Testis (tissue), 3 donors: ENCODE measurements around the gene HES1. TPM values are rescaled to one million over a fixed set of nuclear protein-coding genes. Genes with fewer than 3 reads are reported as not detected.

ENCODE experiments used
- DNase-seq: peaks from one replicate; pipeline ENCODE4 v3.0.0-alpha.2; 2019
- H3K27ac ChIP-seq, 2 donors: fragments of 200-600 bp; sonication (generic); one replicate each; pipeline ENCODE4 v1.5.1; 2019
- H3K27me3 ChIP-seq: fragments of 200-600 bp; sonication (generic); one replicate; pipeline ENCODE4 v1.5.1; 2019
- H3K36me3 ChIP-seq: fragments of 200-600 bp; sonication (generic); one replicate; pipeline ENCODE4 v1.5.1; 2017; ENCODE audit warnings: low read depth; ENCODE audit errors: missing control alignments
- H3K4me1 ChIP-seq: fragments of 200-600 bp; sonication (generic); one replicate; pipeline ENCODE4 v1.5.1; 2019
- H3K4me3 ChIP-seq, 2 donors: fragments of 200-600 bp; sonication (generic); one replicate each; pipeline ENCODE4 v1.5.1; 2017 to 2019
- H3K9me3 ChIP-seq: fragments of 200-600 bp; sonication (generic); one replicate; pipeline ENCODE4 v1.5.1; 2017
- POLR2A ChIP-seq: fragments of 450-650 bp; IDR thresholded peaks from one replicate; pipeline ENCODE4 v1.6.1; 2017; ENCODE audit warnings: antibody characterized with exemption, mild to moderate bottlenecking, moderate library complexity
- WGBS, 2 donors: methylation state at CpG; one replicate each; pipeline ENCODE4 v1.1.5; 2018; 5-methylcytosine and 5-hydroxymethylcytosine counted together
- intact Hi-C: fragments of 100-400 bp; cut with DNase I; formaldehyde crosslinking; loops from one replicate; pipeline ENCODE4 v1.15.1; 2023; ENCODE audit warnings: low total_unique reads
- polyA plus RNA-seq: library from polyadenylated mRNA; stranded (reverse); fragments of 350-450 nt; fragmentation: Illumina TruSeq; extraction: RNeasy Lipid Tissue Mini Kit (QIAGEN cat#74804); gene quantifications from one replicate; pipeline ENCODE4 v1.2.3, GENCODE V29; 2014; ENCODE audit warnings: low read depth, low replicate concordance; ENCODE audit not compliant: insufficient read depth
- total RNA-seq, 2 donors: library from RNA; depleted of rRNA; stranded (reverse); fragments of >200 nt; gene quantifications; one replicate each; pipeline ENCODE4 v1.2.3, GENCODE V29; 2016
- TF ChIP-seq, protein P1 (sequence below), 3 experiments: fragments of 450-650 bp in 2 of 3; fragments of 200-600 bp in 1 of 3; sonication (generic) in 1 of 3; IDR thresholded peaks; one replicate each; pipeline ENCODE4 v1.5.1; 2016 to 2019; ENCODE audit warnings: antibody characterized with exemption in 3 of 3, mild to moderate bottlenecking in 2 of 3, moderate library complexity in 1 of 3

Gene HES1
- total and polyA plus RNA-seq, 3 donors from 2014 or later: 17.5 to 41.1 (median 38.9) TPM

DNA sequence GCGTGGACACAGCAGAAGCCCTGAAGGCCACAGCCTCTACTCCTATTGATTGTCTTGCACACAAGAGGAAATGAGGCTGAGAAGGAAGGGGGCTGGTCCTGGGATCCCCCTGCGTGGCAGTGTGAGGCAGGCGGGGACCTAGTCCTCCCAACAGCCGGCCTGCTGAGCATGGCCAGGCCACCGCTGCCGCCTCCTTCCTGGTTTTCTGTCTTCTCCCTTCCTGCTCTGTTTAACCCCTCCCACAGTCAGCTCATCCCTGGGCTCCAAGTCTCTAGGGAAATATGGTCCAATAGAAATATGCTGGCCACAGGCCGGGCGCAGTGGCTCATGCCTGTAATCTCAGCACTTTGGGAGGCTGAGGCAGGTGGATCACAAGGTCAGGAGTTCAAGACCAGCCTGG lies 42.1 kb upstream of the HES1 start:
- H3K36me3 ChIP-seq: no peaks in the 10 kb centered on the region
- H3K27ac ChIP-seq: no peak overlapping the region
- no peak for TF ChIP-seq POLR2A
- TF ChIP-seq, protein P1, sequence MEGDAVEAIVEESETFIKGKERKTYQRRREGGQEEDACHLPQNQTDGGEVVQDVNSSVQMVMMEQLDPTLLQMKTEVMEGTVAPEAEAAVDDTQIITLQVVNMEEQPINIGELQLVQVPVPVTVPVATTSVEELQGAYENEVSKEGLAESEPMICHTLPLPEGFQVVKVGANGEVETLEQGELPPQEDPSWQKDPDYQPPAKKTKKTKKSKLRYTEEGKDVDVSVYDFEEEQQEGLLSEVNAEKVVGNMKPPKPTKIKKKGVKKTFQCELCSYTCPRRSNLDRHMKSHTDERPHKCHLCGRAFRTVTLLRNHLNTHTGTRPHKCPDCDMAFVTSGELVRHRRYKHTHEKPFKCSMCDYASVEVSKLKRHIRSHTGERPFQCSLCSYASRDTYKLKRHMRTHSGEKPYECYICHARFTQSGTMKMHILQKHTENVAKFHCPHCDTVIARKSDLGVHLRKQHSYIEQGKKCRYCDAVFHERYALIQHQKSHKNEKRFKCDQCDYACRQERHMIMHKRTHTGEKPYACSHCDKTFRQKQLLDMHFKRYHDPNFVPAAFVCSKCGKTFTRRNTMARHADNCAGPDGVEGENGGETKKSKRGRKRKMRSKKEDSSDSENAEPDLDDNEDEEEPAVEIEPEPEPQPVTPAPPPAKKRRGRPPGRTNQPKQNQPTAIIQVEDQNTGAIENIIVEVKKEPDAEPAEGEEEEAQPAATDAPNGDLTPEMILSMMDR (IDR thresholded peaks at IDR 0.05): no peak
- H3K4me1 ChIP-seq: peaks cover 5% of the 10 kb centered on the region
- no peaks in the 10 kb centered on the region for H3K9me3 ChIP-seq
- H3K27me3 ChIP-seq: no peaks in the 10 kb centered on the region
- no peak overlapping the region for H3K4me3 ChIP-seq
- no peak for DNase-seq
- intact Hi-C loops: no loop called here
- WGBS, 2 donors: 91 to 98% methylated on average over 7 to 8 of the region's 8 CpGs

DNA sequence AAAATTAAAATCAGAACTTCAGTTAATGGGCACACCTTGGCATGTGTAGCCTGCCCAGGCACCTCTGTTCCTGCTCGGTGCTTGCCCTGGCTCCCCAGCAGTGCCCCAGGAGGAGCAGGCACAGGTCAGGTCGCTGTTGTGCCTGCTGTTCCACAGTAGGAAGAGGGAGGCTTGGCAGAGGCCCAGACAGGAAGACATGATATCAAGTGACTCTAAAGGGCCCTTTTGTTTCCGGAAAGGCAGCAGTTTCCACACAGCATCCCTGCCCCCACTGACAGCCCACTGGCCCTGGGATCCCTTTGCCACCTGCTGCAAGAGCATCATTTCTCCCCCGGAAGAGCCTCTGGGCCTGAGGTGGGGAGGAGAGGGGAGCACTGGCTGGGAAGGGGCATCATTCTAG lies 40.5 kb upstream of the HES1 start:
- intact Hi-C loops: no loop called here
- H3K36me3 ChIP-seq: no peaks in the 10 kb centered on the region
- peak; percentile 48 for DNase-seq
- H3K27ac ChIP-seq: no peak overlapping the region
- no peaks in the 10 kb centered on the region for H3K9me3 ChIP-seq
- peaks cover 5% of the 10 kb centered on the region for H3K4me1 ChIP-seq
- H3K4me3 ChIP-seq: no peak overlapping the region
- TF ChIP-seq, protein P1 (IDR thresholded peaks at IDR 0.05): no peak
- TF ChIP-seq POLR2A: no peak
- H3K27me3 ChIP-seq: no peaks in the 10 kb centered on the region
- whole genome bisulfite sequencing, 2 donors: 33 to 58% methylated on average over 2 to 4 of the region's 4 CpGs

DNA sequence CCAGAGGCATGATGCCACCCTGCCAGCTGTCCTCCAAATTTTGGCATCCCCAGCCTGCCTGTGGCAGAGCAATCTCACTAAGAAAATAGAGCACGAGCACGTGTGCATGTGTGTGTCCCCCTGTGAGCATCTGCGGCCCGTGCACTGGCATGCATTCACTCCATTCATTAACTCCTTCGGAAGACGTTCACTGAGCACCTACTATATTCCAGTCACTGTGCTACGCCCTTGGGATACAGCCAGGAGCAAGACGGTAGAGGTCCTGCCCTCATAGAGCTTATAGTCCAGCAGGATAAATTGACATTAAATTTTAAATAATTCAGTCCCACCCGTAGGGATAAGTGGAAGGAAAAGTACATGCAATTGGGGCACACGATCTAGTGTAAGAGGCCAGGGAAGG lies 40.0 kb upstream of the HES1 start:
- H3K4me1 ChIP-seq: peaks cover 5% of the 10 kb centered on the region
- no peaks in the 10 kb centered on the region for H3K27me3 ChIP-seq
- no peak overlapping the region for H3K4me3 ChIP-seq
- WGBS, 2 donors: 95 to 100% methylated on average over 6 to 10 of the region's 10 CpGs
- intact Hi-C loops: no loop called here
- TF ChIP-seq, protein P1 (IDR thresholded peaks at IDR 0.05): no peak
- no peak overlapping the region for H3K27ac ChIP-seq
- no peaks in the 10 kb centered on the region for H3K9me3 ChIP-seq
- DNase-seq: no peak
- no peaks in the 10 kb centered on the region for H3K36me3 ChIP-seq

DNA sequence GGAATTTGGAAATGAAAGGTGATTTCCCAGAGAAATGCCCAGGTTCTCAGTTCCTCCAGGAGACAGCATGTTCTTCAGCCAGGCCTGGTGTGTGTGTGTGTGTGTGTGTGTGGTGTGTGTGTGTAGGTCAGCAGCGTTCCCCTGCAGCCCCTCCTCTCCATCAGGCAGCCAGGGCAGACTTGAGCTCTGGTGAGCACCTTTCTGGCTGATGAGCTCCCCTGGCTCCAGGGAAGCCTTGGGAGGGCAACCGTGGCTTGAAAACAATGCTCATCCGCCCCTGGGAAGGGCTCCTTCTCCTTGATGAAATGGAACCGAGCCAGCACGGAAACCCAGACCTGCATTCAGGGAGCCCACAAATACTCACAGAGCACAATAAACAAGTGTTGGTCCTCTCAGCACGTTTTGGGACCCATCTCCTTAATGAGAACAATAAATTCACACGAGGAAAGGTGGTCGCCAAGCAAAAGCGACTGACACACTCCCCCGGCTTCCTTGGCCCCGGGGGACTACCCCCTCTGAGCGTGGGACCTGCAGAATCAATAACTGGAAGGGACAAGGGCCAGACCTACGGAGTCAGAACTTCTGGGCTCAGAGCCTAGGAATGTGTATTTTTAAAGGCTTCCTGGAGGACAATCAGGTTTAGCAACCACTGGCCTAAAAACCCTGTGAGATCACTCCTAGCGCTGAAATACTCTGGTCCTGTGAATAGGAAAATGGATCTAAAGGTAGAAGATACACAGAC lies 38.6 kb upstream of the HES1 start:
- WGBS, 2 donors: 45 to 78% methylated on average over 14 of the region's 14 CpGs
- Histone ChIP-seq H3K27me3 (no peaks in the 10 kb centered on the region), H3K9me3 (no peaks in the 10 kb centered on the region), H3K36me3 (no peaks in the 10 kb centered on the region), H3K27ac (no peak overlapping the region), H3K4me1 (peaks cover 5% of the 10 kb centered on the region), H3K4me3 (no peak overlapping the region)
- TF ChIP-seq, protein P1 (IDR thresholded peaks at IDR 0.05): no peak
- TF ChIP-seq POLR2A: no peak
- intact Hi-C loops: no loop called here
- no peak for DNase-seq
